Ishikawa (cell line): Measurements from ENCODE around the gene ATP8A2.

Experiments used
- CEBPB ChIP-seq: IDR thresholded peaks from 2 replicates; pipeline ENCODE4 v1.6.1; 2012
- CREB1 ChIP-seq: IDR thresholded peaks from 2 replicates; pipeline ENCODE4 v1.6.1; 2012; ENCODE audit warnings: low read depth
- RAD21 ChIP-seq: IDR thresholded peaks from 2 replicates; pipeline ENCODE4 v1.6.1; 2012; ENCODE audit warnings: low read depth
- YY1 ChIP-seq: IDR thresholded peaks from 2 replicates; pipeline ENCODE4 v1.6.1; 2012; ENCODE audit warnings: low read depth
- ZBTB7A ChIP-seq: IDR thresholded peaks from 2 replicates; pipeline ENCODE4 v1.6.1; 2012; ENCODE audit warnings: low read depth
- TF ChIP-seq, protein P1 (sequence below): IDR thresholded peaks from 2 replicates; pipeline ENCODE4 v1.6.1; 2012; ENCODE audit warnings: low read depth, mild to moderate bottlenecking

- TF ChIP-seq, protein P1, sequence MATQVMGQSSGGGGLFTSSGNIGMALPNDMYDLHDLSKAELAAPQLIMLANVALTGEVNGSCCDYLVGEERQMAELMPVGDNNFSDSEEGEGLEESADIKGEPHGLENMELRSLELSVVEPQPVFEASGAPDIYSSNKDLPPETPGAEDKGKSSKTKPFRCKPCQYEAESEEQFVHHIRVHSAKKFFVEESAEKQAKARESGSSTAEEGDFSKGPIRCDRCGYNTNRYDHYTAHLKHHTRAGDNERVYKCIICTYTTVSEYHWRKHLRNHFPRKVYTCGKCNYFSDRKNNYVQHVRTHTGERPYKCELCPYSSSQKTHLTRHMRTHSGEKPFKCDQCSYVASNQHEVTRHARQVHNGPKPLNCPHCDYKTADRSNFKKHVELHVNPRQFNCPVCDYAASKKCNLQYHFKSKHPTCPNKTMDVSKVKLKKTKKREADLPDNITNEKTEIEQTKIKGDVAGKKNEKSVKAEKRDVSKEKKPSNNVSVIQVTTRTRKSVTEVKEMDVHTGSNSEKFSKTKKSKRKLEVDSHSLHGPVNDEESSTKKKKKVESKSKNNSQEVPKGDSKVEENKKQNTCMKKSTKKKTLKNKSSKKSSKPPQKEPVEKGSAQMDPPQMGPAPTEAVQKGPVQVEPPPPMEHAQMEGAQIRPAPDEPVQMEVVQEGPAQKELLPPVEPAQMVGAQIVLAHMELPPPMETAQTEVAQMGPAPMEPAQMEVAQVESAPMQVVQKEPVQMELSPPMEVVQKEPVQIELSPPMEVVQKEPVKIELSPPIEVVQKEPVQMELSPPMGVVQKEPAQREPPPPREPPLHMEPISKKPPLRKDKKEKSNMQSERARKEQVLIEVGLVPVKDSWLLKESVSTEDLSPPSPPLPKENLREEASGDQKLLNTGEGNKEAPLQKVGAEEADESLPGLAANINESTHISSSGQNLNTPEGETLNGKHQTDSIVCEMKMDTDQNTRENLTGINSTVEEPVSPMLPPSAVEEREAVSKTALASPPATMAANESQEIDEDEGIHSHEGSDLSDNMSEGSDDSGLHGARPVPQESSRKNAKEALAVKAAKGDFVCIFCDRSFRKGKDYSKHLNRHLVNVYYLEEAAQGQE = no peak
- no peak for TF ChIP-seq CREB1
- TF ChIP-seq YY1 = no peak
- no peak for TF ChIP-seq RAD21
- TF ChIP-seq ZBTB7A = no peak
- no peak for TF ChIP-seq CEBPB
Observed at GRCh38 chr13:25946321-25946720, 574.5 kb downstream of the ATP8A2 start.
